Activated CD4-positive, alpha-beta T cell treated with anti-CD3 and anti-CD28 coated beads for 1 hour (primary cell): ENCODE measurements around the gene OXT.
"Not testable (repeated sequence)": the region's sequence is repeated elsewhere in the genome, so short reads cannot be mapped to it uniquely, and the experiment has no call there.

Experiments used
- DNase-seq: peaks from one replicate; pipeline ENCODE4 v3.0.0-alpha.2; 2020

Gene OXT

GRCh38 chr20:3071610-3072529 is at the start of gene OXT:
Gene OXT (plus strand): TSS chr20:3071620. CDS start chr20:3071656, 36 bp downstream.
- peak; percentile 58 for DNase-seq

GRCh38 chr20:3021777-3022176 is 49.6 kb upstream of the OXT start:
- no peak for DNase-seq

GRCh38 chr20:3022559-3023490 is 48.6 kb upstream of the OXT start:
- DNase-seq, result not testable (repeated sequence)

- no peak for DNase-seq
These were observed 43.4 kb upstream of the OXT start for GRCh38 chr20:3027987-3028386.

- DNase-seq, result no peak
These were observed 39.8 kb upstream of the OXT start for GRCh38 chr20:3031524-3032147.

- DNase-seq, result no peak
These were observed 38.8 kb upstream of the OXT start for GRCh38 chr20:3032624-3033023.

- DNase-seq, result no peak
These were observed 33.8 kb upstream of the OXT start for GRCh38 chr20:3037654-3038053.

- DNase-seq, result no peak
These were observed 33.0 kb upstream of the OXT start for GRCh38 chr20:3038454-3038853.

GRCh38 chr20:3039426-3039825 is 32.0 kb upstream of the OXT start:
- DNase-seq, result no peak

GRCh38 chr20:3040086-3040485 is 31.3 kb upstream of the OXT start:
- no peak for DNase-seq

GRCh38 chr20:3041854-3042409 is 29.5 kb upstream of the OXT start:
- DNase-seq, result no peak

- DNase-seq, result no peak
These were observed 28.8 kb upstream of the OXT start for GRCh38 chr20:3042625-3043024.

- no peak for DNase-seq
These were observed 28.1 kb upstream of the OXT start, which contains the start of gene GNRH2 for GRCh38 chr20:3043322-3043721. Gene GNRH2 (plus strand): TSS chr20:3043622. CDS start chr20:3044415, 793 bp downstream.

- DNase-seq, result no peak
These were observed 27.0 kb upstream of the OXT start for GRCh38 chr20:3044336-3044965.

- no peak for DNase-seq
These were observed 26.2 kb upstream of the OXT start for GRCh38 chr20:3045042-3045815.

GRCh38 chr20:3045816-3046676 is 25.4 kb upstream of the OXT start, which contains the start of gene MRPS26:
Gene MRPS26 (plus strand): TSS chr20:3046052. CDS start chr20:3046069, 17 bp downstream.
- DNase-seq, result peak; percentile 62

- DNase-seq, result no peak
These were observed 24.6 kb upstream of the OXT start for GRCh38 chr20:3046677-3047462.

- no peak for DNase-seq
These were observed 23.7 kb upstream of the OXT start for GRCh38 chr20:3047486-3048419.
